MM.1S (cell line): ENCODE results near the gene LRRC75A.

Source experiments
- CTCF ChIP-seq: fragments of 300-600 bp; sonication (generic); IDR thresholded peaks from 2 replicates; pipeline ENCODE4 v1.5.1; 2016; ENCODE audit warnings: antibody characterized with exemption, low read length, mixed read lengths
- EZH2 ChIP-seq: fragments of 300-600 bp; sonication (generic); optimal IDR thresholded peaks from 2 replicates; pipeline ENCODE3; 2017; ENCODE audit warnings: low read depth, mild to moderate bottlenecking, antibody characterized with exemption, low read length, mixed read lengths

GRCh38 chr17:16488968-16489337 lies 3.0 kb downstream of the LRRC75A start:
- TF ChIP-seq CTCF (no peak), EZH2 (no peak)
